ENCODE data around the gene PSTPIP1.

The PSTPIP1 gene

DNA sequence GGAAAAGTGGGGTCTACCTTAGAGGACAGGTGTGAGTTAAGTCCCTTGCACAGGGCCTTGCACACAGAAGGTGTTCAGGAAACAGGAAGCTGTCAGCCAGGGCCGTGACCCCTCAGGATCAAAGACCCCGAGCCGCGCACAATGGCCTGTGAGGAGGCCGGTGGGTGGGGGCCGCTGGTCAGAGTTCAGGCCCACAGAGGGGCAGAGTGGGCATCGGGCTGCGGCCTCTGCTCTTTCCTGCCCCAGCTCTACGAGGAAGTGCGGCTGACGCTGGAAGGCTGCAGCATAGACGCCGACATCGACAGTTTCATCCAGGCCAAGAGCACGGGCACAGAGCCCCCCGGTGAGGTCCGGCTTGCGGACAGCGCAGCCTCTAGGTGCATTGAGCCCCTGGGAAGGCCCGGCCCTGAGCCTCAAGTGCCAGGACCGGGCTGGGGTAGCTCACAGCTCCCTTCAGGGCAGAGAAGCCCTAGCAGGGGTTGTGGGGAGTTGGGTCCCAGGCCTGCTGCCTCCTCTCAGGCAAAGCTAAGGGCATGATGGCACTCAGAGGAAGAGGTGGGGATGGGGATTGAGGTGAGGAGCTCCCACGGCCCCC lies 37.2 kb downstream of the PSTPIP1 start:
- DNase-seq: no peak

DNA sequence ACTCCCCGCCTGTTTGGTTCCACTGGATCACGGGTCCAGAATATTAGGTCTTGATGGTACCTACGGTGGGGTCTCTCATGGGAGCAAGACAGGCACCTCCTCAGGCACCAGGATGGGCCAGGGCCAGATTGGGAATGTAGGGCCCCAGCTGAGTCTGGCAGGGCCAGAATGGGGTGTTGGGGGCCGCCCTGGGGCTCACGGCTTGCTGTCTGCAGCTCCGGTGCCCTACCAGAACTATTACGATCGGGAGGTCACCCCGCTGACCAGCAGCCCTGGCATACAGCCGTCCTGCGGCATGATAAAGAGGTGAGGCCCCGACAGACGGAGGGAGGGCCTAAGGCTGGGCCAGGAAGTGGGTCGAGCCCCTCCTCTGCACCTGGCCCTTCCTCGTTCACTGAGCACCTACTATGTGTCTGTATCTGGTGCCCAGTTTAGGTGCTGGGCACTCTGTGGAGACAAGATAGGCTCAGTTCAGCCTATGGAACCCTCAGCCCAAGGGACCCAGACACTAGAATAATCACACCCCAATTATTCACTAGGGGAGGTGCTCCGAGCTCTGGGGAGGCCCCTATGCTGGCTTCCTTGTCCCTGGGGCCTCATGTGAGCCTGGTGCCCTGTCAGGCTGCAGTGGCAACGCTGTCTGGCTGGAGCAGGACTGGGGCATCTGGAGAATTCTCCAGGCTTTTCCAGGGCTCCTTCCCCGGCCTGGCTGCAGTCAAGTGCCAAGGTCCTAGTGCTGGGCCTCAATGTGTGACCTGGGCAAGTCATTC lies 37.9 kb downstream of the PSTPIP1 start:
- no peak for DNase-seq

DNA sequence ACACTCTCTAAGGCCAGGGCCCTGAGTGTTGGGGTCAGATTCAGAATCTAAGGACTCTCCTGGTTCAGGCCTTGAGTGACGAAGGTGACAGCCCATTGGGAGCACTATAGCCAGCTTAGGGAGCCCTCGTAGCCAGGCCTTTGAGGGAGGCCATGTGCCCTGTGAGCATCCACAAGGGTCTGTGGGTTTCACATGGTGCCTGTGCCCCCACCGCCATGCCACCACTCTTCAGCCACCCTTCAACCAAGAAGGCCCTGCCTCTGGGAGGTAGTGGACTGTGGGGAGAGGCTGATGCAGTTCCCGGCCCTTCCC lies 38.4 kb downstream of the PSTPIP1 start:
- no peak for DNase-seq

DNA sequence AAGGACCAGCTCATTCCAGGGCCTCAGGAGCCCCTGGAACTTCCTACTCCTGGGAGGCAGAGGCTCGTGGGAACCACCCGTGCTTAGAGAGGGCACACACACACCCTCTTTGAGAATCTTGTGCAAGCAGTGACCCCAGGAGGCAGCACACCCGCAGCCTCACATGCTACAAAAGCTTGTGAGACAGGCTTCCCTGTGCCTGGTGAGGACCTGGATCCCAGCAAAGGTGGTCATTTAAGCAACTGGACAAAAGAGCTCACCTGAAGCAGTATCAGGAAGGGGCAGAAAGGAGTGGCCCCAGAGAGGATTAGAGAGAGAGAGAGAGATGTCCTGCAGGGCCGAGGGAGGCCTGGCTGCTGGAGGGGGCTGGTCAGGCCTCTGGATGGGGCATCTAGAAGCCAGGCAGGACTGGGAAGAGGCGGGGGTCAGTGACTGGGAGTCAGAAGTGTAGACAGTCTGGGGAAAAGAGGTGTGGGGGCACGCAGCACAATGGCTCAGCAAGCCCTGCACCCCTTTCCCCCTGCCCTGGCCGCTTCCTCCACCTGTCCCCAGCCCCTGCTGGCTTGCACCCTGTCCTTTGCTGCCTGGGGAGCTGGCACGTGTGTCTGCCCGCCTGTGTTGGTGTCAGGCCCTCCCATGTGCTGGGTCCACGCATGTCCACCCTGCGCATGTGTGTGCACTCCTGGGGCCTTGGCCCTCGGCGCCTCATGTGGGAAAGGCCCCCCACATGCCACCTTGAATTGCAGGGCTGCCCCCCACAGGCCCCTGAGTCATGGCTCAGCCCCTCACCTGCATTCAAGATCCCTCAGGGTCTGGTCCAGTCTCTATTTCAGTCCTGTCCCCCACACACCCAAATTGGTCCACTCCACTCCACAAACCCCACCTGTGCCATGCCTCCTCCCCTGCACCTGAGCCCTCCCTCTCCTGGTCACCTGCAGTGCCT lies 39.1 kb downstream of the PSTPIP1 start:
- no peak for DNase-seq

DNA sequence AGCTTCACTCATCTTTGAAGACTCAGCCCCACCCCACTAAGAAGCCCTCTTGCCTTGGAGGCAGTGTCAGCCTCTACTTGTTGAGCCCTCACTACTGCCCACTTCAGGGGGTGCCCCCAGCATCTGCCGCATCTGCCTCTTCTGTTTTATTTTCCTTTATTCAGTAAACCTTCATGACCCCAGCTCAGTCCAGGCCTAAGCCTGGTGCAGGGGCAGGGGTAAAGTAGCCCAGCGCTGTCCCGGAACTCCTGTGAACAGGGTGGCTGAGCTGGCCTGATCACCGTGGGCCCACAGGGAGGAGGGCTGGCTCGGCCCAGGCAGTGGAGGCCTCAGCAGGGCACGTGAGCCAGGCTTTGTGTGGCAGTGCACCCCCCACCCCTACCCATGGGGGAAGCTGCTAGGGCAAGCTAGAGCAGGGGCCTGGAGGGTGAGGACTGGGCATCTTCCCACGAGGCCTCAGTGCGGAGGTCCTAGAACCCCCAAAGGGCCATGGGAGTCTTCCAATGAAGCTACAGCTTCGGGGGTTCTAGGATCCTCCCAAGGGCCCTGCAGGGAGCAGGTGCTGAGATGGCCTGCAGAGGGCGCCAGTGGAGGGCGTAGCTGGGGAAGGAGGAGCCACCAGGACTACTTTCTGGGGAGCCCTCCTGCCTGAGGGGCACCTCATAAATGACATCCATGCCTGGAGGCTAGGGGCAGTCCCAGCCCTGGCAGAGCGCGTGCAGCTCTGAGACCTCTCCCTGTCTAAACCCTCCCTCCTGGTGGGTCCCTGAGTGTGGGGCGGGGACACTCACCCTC lies 40.0 kb downstream of the PSTPIP1 start:
- DNase-seq: no peak

DNA sequence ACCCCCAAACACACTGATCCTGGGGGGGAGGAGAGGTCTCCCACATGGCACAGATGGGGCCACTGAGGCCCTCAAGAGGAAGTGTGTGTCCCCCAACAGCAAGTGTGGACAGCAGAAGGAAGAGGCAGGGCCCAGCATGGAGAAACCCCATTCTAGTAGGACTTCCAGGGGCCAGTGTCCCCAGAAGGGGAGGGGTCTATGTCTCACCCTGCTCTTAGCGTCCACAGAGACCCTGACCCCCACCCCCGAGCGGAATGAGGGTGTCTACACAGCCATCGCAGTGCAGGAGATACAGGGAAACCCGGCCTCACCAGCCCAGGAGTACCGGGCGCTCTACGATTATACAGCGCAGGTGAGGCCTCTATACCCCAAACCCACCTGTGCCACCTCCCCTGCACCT lies 40.7 kb downstream of the PSTPIP1 start:
- DNase-seq: no peak

DNA sequence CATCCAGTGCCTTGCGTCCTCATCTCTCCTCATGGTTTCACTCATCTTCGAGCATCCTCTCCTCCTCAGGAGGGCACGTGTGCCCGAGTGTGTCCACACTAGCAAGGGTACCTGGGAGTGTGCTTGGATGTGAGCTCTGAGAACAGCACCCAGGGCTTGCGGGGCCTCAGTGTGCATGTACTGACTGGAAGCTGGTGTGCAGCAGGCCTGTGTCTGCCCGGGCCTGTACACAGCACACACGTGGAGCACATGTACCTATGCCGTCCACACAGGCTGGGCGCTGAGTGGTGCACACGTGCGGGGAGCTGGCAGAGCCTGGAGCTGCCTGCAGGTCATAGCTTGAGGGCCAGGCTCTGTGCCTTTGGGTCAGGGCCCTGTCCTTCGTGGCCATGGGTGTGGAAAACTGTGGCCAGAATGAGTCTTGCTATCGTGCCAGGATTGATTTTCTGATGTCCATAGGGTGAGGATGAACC lies 41.1 kb downstream of the PSTPIP1 start:
- DNase-seq: no peak

DNA sequence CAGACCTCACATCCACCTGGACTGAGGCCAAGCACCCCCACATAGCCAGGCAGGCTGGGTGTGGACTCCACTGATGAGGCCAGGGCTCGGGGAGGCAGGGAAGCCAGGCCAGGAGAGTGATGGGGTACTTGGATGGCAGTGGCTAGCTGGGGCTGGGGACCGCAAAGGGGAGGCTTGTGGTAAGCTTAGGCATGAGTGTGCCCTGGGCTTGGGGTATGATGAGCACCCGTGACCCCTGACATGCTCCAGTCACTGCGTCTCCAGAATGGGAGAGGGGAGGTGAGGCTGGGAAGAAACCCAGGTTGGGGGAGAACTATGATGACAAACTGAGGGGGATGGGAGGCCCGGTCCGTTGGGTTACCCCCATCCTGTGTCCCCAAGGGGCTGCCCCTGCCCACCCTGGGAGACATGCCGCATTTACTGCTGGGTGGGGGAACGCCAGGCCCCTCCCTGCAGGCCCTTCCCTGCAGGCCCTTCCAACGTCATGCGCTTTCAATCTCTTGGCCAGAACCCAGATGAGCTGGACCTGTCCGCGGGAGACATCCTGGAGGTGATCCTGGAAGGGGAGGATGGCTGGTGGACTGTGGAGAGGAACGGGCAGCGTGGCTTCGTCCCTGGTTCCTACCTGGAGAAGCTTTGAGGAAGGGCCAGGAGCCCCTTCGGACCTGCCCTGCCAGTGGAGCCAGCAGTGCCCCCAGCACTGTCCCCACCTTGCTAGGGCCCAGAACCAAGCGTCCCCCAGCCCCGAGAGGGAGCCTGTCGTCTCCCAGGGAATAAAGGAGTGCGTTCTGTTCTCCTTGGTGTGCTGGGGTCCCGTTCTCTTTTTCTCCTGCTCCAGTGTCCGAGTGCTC lies 41.8 kb downstream of the PSTPIP1 start:
- DNase-seq: no peak

DNA sequence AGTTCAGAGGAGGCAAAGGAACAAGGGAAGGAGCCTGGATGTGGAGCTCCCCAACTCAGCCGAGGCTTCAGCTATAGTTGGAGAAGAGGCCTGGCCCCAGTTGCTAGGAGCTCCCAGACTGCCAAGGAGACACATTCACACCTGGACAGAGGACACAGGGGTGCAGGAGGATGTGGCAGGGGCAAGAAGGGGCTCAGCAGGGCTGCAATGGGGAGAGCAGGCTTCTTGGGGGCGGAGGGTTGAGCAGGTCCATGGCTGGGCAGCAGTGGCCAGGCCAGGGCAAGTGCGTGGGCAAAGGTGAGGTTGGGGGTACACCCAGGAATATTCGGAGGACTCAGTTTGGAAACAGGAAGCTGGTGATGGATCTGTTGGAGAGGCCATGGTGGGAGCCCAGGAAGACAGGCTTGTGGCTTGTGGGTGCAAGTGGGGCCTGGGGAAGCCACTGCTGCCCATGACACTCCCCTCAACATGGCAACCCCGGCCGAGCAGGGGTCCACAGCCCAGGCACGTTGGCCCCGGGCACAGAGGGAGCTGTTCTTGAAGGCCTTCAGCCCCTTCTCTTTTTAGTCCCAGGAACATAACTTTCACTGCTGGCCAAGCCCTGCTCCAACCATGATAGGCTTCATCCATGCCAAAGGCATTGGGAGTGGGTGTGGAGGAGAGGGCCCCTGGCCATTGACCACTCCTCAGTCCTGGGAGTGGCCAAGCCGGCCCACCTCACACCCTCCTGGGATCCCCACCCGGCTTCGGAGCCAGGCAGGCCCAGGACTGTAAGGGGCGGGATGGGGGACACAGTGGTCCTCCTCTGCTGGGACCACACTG lies 42.7 kb downstream of the PSTPIP1 start:
- no peak for DNase-seq

DNA sequence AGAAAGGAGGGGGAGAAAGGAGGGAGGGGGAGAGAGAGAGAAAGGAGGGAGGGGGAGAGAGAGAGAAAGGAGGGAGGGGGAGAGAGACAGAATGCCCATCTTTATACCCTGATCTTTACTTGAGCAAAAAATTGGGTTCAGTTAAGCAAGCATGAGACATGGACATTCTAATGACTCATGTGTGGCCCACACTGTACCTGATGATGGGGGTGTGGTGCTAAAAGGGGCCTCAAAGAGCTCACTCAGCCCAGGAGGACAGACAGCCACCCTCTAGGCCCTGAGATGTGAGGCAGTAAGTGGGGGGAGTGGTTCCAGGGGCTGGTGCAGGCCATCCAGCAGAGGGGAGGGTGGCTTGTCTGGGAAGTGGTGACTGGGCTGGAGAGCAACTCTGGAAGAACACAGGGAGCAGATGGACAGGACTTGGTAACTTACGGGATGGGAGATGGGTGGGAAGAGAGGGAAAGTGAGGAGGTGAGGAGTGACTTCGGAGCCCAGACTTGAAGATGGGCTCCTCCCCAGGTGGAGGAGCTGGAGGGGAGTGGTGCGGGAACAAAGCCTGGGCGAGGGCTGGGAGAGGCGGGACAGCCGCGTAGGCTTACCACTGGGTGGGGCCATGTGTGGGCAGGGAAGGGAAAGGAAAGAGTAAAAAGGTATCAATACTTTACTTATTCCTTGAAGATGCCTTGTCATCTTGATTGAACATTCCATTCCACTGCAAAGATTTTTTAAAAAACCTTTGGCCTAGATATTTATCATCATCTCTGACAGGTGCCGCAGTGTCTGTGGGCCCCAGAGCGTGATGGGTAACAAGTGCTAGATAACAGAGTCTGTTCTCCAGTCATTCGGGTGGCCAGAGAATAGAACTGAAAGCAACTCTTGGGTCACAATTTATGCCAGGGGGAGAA lies 43.6 kb downstream of the PSTPIP1 start:
- DNase-seq: no peak

DNA sequence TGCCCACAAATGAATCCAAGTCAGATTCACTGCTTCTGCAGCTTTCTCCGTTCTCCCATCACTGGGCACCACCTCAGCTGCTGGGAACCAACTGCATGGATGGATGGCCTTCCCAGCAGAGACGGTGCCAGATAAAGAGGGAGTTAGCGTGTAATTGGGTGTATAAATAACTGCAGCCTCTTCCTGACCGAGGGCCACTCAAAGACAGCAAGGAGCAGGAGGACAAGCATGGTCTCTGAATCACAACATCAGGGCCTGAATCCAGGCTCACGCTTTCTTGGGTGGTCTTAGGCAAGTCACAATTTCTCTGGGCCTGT lies 44.2 kb downstream of the PSTPIP1 start:
- no peak for DNase-seq

DNA sequence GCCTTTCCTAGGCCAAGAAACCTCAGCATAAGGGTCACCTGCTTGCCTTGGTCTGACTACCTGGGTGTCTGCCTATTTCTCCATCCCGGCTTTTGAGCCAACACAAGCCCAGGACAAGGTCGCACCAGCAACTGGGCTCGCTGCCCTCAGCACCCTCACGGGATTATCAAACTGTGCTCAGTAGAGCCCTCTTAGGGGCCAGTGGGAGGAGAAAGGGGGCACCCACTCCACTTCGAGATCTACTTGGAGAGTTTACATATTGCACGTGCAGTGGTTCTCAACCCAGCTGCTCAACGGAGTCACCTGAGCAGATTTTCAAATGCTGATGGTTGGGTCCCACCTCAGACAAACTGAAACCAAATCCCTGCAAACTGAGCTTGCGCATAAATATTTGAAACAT lies 44.9 kb downstream of the PSTPIP1 start:
- no peak for DNase-seq

DNA sequence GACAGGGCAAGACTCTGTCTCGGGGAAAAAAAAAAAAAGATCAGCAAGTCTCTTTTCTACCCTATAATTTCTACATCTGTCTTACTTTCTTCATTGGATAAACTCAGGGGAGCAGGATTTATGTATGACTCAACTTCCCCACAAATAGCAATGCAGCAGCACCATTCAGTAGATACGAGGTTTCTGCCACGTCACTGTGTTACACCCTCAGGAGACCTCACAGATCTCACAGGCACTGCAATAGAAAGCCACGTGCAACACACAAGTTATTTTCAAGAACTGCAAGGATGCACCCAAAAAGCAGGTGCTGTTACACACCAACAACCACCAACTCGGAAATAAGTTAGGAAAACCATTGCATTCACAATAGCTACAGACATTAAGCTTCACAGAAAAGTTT lies 45.7 kb downstream of the PSTPIP1 start:
- DNase-seq: no peak

DNA sequence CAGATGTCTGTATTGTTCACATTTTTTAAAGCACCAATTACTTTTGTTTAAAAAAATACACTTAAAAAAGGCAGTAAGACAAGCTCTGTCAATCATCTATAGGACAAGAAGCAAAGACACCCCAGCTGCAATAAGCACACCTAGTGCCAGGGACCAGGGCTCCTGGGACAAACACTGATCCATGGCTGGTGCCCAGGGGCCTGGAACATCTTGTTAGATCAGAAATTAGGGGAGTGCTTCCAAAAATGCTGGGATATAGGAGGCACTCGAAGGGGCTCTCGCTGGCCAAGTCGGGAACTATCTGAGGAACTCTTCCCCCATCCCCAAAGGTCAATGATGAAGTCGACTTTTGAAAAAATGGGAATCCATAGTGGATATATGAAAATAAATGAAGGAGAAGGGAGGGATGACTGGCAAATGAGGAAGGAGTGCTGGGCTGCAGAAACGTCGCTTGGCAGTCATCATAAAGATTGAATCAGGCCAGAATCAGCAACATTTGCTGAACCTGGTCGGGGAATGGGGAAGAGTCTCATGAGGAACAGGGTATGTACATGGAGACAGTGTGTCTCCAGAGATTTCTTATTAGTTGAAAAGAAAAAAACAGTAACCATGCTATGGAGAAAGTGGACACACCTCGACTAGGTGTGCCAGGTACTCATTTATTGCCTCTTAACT lies 47.5 kb downstream of the PSTPIP1 start:
- DNase-seq: no peak

DNA sequence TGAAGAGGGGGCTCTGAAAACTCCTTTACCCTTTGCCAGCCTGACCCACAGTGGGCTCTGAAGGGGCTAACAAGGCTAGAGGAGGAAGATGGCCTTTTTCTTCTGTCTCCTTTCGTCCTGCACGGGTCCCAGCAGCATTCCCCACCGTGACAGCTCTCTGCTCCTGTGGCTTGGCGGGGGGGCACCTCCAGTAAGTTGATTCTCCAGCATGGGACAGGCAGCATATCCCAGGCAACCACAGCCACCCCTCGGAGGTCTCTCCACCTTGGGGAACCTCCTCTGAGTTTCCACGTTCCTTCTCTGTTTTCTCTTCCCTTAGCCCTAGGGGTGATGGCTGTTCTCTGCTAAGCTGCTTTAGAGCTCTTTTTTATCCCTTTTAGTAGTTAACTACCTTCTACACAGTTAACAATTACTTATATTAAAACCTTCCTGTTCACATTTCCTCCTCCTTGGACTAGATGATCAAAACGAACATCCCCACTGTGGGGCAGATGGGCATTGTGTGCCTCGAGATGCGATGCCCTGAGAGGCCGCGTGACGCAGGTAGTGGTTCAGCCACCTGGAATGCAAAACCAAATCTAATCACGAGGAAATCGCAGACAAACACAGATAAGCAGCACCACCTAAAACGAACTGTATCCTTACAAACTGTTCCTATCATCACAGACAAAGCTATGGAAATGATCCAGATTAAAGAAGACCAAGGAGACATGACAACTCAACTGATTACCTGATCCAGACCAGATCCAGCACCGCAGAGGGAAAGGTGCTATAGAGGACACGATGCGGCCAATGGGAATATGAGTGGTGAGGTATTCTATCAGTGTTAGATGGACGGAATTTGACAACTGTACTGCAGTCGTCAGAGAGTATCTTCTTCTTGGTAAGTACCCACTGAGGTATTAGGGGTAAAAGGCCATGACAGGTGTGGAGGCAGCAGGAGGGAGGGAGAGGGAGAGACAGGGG lies 48.3 kb downstream of the PSTPIP1 start:
- no peak for DNase-seq

DNA sequence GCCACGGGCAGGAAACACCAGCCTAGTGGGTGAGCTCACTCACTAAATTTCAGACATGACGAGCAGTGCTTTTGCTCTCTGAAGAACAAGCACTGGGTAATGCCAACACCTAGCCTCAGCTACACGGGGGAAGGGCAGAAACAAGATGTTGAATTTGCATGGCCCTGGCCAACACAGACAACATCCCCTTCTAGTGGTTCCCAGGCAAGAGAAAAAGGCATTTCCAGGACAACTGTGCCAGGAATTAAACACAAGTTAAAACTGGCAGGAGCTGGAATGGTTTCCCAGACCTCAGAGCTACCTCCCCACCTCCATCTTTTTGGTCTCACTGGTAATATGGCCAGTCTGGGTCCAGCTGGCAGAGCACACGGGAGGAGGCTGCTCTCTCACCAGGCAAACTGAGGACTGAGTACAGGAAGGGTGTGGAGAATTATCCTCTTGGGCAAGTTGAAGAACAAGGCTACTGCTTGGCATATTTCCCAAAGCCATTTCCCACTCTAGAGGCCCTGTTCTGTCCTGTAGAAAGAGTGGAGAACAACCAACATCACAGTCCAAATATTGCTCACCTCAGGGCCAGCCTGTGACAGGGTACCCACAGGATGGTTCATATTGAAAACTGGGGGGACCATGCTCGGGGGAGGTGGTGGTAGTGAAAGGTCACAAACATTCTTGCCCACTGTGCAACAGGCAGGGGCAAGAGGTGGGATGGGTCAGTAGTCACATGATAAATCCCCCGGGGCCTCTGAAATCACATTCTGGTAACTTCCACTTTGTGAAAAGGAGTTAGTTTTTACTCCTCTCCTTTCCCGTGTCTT lies 49.5 kb downstream of the PSTPIP1 start:
- DNase-seq: no peak

DNA sequence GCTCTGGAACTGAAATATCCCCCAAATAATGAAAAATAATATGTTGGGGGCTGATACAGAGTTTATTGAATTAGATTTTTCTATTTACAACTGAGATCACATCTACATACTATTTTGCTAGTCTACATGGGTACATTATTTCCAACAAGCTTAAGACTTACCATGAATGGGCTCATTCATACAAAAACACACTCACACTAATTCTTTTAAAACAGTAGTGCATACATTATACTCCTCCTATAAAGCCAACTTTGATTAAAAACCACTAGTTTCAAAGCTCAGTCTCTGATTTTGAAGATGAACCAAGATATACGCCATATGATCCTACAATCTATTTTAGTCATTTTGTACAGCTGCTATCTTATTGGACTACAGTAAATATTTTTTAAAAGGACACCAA lies 51.1 kb downstream of the PSTPIP1 start:
- no peak for DNase-seq
